ENCODE data around the gene BLID.

BLID gene

GRCh38 chr11:122095681-122096262 is 20.2 kb downstream of the BLID start (continued):
- no peak for TF ChIP-seq ZNF624 (tag by site-specific recombination; IDR thresholded peaks at IDR 0.05)
- no peak for TF ChIP-seq AEBP2 (tag by site-specific recombination; IDR thresholded peaks at IDR 0.05; ENCODE audit: borderline replicate concordance)
- no peak for TF ChIP-seq HIC1 (tag by site-specific recombination; IDR thresholded peaks at IDR 0.05)
- TF ChIP-seq ZBTB49 (tag by site-specific recombination; IDR thresholded peaks at IDR 0.05; ENCODE audit: low read depth), result no peak
- no peak for TF ChIP-seq ZBTB44 (tag by site-specific recombination; IDR thresholded peaks at IDR 0.05)

GRCh38 chr11:122094836-122095235 is 21.2 kb downstream of the BLID start:
- ChIA-PET CTCF (interaction anchor here (0.6 to 0.8 kb wide), 3 partner anchors 11 to 439 kb away, joined by 3 read pairs; no protein-coding TSS in a partner anchor), POLR2A (no interaction called here)
- H3K36me3 ChIP-seq (ENCODE audit: control insufficient read depth in 2 of 2, insufficient read depth in 1 of 2, low read length in 2 of 2), result no peaks in the 10 kb centered on the region
- no peaks in the 10 kb centered on the region for H3K9me3 ChIP-seq (ENCODE audit: control insufficient read depth, insufficient read depth, low read depth, low read length)
- H3K27ac ChIP-seq (ENCODE audit: extremely low read depth, low read depth, low read length), result no peak overlapping the region
- H3K4me1 ChIP-seq (ENCODE audit: control insufficient read depth, insufficient read depth, low read length), result no peaks in the 10 kb centered on the region
- no peak for TF ChIP-seq ZNF529 (tag by site-specific recombination; IDR thresholded peaks at IDR 0.05; ENCODE audit: insufficient replicate concordance)
- no peak for TF ChIP-seq ZNF133 (tag by site-specific recombination; IDR thresholded peaks at IDR 0.05)
- TF ChIP-seq BCL11A (tag by site-specific recombination; IDR thresholded peaks at IDR 0.05; ENCODE audit: low read depth), result no peak
- TF ChIP-seq ZNF121 (tag by site-specific recombination; IDR thresholded peaks at IDR 0.05), result no peak
- no peak for TF ChIP-seq OVOL3 (tag by site-specific recombination; IDR thresholded peaks at IDR 0.05)
- TF ChIP-seq ZBTB7A (tag by site-specific recombination; IDR thresholded peaks at IDR 0.05; ENCODE audit: low read depth), result no peak
- no peak for TF ChIP-seq ZNF548 (tag by site-specific recombination; IDR thresholded peaks at IDR 0.05)
- TF ChIP-seq ZBTB1 (tag by site-specific recombination; IDR thresholded peaks at IDR 0.05), result no peak
- H3K4me3 ChIP-seq (ENCODE audit: low read depth, low read length), result no peak overlapping the region

- POLR2A ChIA-PET, result no interaction called here
- H3K9me3 ChIP-seq (ENCODE audit: control insufficient read depth, insufficient read depth, low read depth, low read length), result no peaks in the 10 kb centered on the region
- H3K4me3 ChIP-seq (ENCODE audit: low read depth, low read length), result no peak overlapping the region
- no peaks in the 10 kb centered on the region for H3K36me3 ChIP-seq (ENCODE audit: control insufficient read depth in 2 of 2, insufficient read depth in 1 of 2, low read length in 2 of 2)
- CTCF ChIA-PET, result interaction anchor here (1.3 kb wide), 1 partner anchor 15 kb away, joined by 3 read pairs; no protein-coding TSS in a partner anchor
- no peak overlapping the region for H3K27ac ChIP-seq (ENCODE audit: extremely low read depth, low read depth, low read length)
- no peaks in the 10 kb centered on the region for H3K4me1 ChIP-seq (ENCODE audit: control insufficient read depth, insufficient read depth, low read length)
- TF ChIP-seq ZNF202 (tag by site-specific recombination; IDR thresholded peaks at IDR 0.05; ENCODE audit: borderline replicate concordance) (no peak), PRDM1 (tag by site-specific recombination; IDR thresholded peaks at IDR 0.05) (no peak), ZNF140 (tag by site-specific recombination; IDR thresholded peaks at IDR 0.05) (no peak), REPIN1 (tag by site-specific recombination; IDR thresholded peaks at IDR 0.05; ENCODE audit: low read depth) (no peak), ZNF600 (tag by site-specific recombination; IDR thresholded peaks at IDR 0.05) (no peak), REST (tag by site-specific recombination; IDR thresholded peaks at IDR 0.05) (no peak), HOXD13 (CRISPR knock-in tag; IDR thresholded peaks at IDR 0.05; ENCODE audit: borderline replicate concordance) (no peak), ZNF558 (tag by site-specific recombination; IDR thresholded peaks at IDR 0.05) (no peak)
These were observed 22.2 kb downstream of the BLID start for GRCh38 chr11:122093731-122094275.
